HepG2 (cell line): Measurements from ENCODE around the gene ARHGEF10L. TPM values are rescaled to one million over a fixed set of nuclear protein-coding genes. Genes with fewer than 3 reads are reported as not detected.

Source experiments
- ATAC-seq: fragments of 200-7000 bp; cut with Tn5 transposase; 3 replicates; pipeline ENCODE4 v1.9.1; 2020; ENCODE audit warnings: mild to moderate bottlenecking, moderate library complexity
- BruUV-seq: library from RNA; stranded (reverse); fragments of 400-500 nt; replicated peaks from 2 replicates; lab custom pipeline; 2021; lab: Mats Ljungman, UMichigan
- CTCF ChIA-PET: fragments of 300-600 bp; formaldehyde crosslinking; extraction: SDS; loops from one replicate; lab custom pipeline; 2021; ENCODE audit warnings: low total read pairs, inconsistent platforms, low intra/inter-chr PET ratio; lab: Yijun Ruan, JAX
- POLR2A ChIA-PET: fragments of 350-600 bp; sonication (Branson Sonifier 250); formaldehyde crosslinking; loops from one replicate; lab custom pipeline; 2020; ENCODE audit warnings: antibody characterized with exemption, inconsistent platforms; lab: Yijun Ruan, JAX
- DNase-seq: peaks from one replicate; pipeline ENCODE4 v3.0.0-alpha.2; 2015; ENCODE audit warnings: low spot score
- FAIRE-seq: peaks from 3 replicates; lab custom pipeline; 2011; peaks lifted over from hg19 to GRCh38; lab: Jason Lieb, UNC
- H2AFZ ChIP-seq: one replicate; pipeline ENCODE4 v1.6.1; 2011; ENCODE audit warnings: low read length, inconsistent platforms
- H3K27ac ChIP-seq: fragments of 300-600 bp; 3 replicates; pipeline ENCODE4 v1.8.0; 2011; ENCODE audit warnings: mixed run types, mild to moderate bottlenecking, mixed read lengths, low read length, inconsistent platforms; ENCODE audit not compliant: insufficient read depth; ENCODE audit errors: extremely low read length
- H3K27me3 ChIP-seq, 2 experiments: fragments of 200-600 bp in 1 of 2; 2 replicates in 1 of 2; 3 replicates in 1 of 2; pipeline versions ENCODE4 v1.6.0 to v1.8.0; 2011; ENCODE audit warnings: low read length in 2 of 2, mild to moderate bottlenecking in 2 of 2, moderate library complexity in 2 of 2, inconsistent platforms in 1 of 2; ENCODE audit not compliant: insufficient read depth in 2 of 2, control insufficient read depth in 1 of 2
- H3K36me3 ChIP-seq, 2 experiments: fragments of 200-600 bp in 1 of 2; replicated peaks in 1 of 2; 2 replicates in 1 of 2; 3 replicates in 1 of 2; pipeline versions ENCODE4 v1.5.1 to v1.8.0; 2011; ENCODE audit warnings: low read length in 2 of 2, inconsistent platforms in 1 of 2; ENCODE audit not compliant: insufficient read depth in 2 of 2, control insufficient read depth in 1 of 2
- H3K4me1 ChIP-seq: 2 replicates; pipeline ENCODE4 v1.5.1; 2012; ENCODE audit warnings: low read length, inconsistent platforms; ENCODE audit not compliant: insufficient read depth
- H3K4me2 ChIP-seq: 2 replicates; pipeline ENCODE4 v1.6.0; 2011; ENCODE audit warnings: low read depth, low read length, inconsistent platforms
- H3K4me3 ChIP-seq, 3 experiments: fragments of 200-600 bp in 1 of 3; sonication (generic), shearing (Covaris generic) in 1 of 3; replicated peaks in 1 of 3; 2 replicates each; pipeline ENCODE4 v1.5.1; 2011 to 2016; ENCODE audit warnings: low read length in 3 of 3, inconsistent platforms in 2 of 3, low read depth in 2 of 3, mild to moderate bottlenecking in 2 of 3, control low read depth in 1 of 3, mixed read lengths in 1 of 3; ENCODE audit not compliant: insufficient read depth in 1 of 3
- H3K79me2 ChIP-seq: one replicate; pipeline ENCODE4 v1.6.1; 2011; ENCODE audit warnings: low read length, inconsistent platforms; ENCODE audit not compliant: insufficient read depth
- H3K9ac ChIP-seq: 2 replicates; pipeline ENCODE4 v1.6.0; 2011; ENCODE audit warnings: mild to moderate bottlenecking, low read depth, low read length, inconsistent platforms; ENCODE audit not compliant: insufficient read depth
- H3K9me3 ChIP-seq: 2 replicates; pipeline ENCODE4 v1.5.1; 2012; ENCODE audit warnings: mild to moderate bottlenecking, low read length
- H4K20me1 ChIP-seq: 2 replicates; pipeline ENCODE4 v1.6.0; 2011; ENCODE audit warnings: inconsistent platforms, mild to moderate bottlenecking, low read length, moderate library complexity; ENCODE audit not compliant: insufficient read depth
- AGO2 ChIP-seq: fragments of 200-400 bp; formaldehyde crosslinking; optimal IDR thresholded peaks from 2 replicates; pipeline ENCODE3; 2017; ENCODE audit warnings: mild to moderate bottlenecking, low read depth, low read length, moderate library complexity
- GMEB2 ChIP-seq: IDR thresholded peaks from 2 replicates; pipeline ENCODE4 v1.6.1; 2016; ENCODE audit warnings: missing biosample characterization, missing genetic modification reagents, low read depth
- POGK ChIP-seq: sonication (generic); formaldehyde crosslinking; conservative IDR thresholded peaks from 2 replicates; pipeline ENCODE4 v1.8.0; 2022; ENCODE audit warnings: mild to moderate bottlenecking, moderate library complexity, missing genetic modification reagents
- RCOR2 ChIP-seq: IDR thresholded peaks from 2 replicates; pipeline ENCODE4 v1.6.1; 2016; ENCODE audit warnings: missing biosample characterization, missing genetic modification reagents
- ZNF619 ChIP-seq: sonication (generic); formaldehyde crosslinking; IDR thresholded peaks from 2 replicates; pipeline ENCODE4 v1.4.0; 2020; ENCODE audit warnings: mild to moderate bottlenecking, missing genetic modification reagents
- ZNF800 ChIP-seq: sonication (generic); formaldehyde crosslinking; IDR thresholded peaks from 2 replicates; pipeline ENCODE4 v1.4.0; 2020; ENCODE audit warnings: missing genetic modification reagents
- WGBS: methylation state at CpG from one replicate; pipeline ENCODE4 v1.1.6; 2017; ENCODE audit warnings: low lambda C conversion rate; 5-methylcytosine and 5-hydroxymethylcytosine counted together
- in situ Hi-C: cut with HindIII; loops from 2 replicates; pipeline ENCODE4 v1.10.0; 2017; ENCODE audit warnings: low pct_unique_long_range_greater_than_20kb; ENCODE audit not compliant: extremely low pct_ligation_motif_present
- intact Hi-C: fragments of 100-400 bp; cut with micrococcal nuclease; formaldehyde crosslinking; loops from one replicate; pipeline ENCODE4 v1.10.0; 2022; ENCODE audit not compliant: unreplicated experiment
- polyA plus RNA-seq, 8 experiments: library from polyadenylated mRNA; depleted of rRNA in 3 of 8; stranded (reverse) in 7 of 8; unstranded in 1 of 8; fragments of >200 nt; fragmentation: Illumina TruSeq in 4 of 8; extraction: Trizol in 4 of 8; gene quantifications; 2 replicates each; pipeline versions ENCODE4 v1.2.1 to v1.2.3, GENCODE V29; 2011 to 2016; ENCODE audit warnings: low read depth in 4 of 8, missing spikeins in 1 of 8, mixed read lengths in 1 of 8; ENCODE audit not compliant: insufficient read depth in 1 of 8
- total RNA-seq, 5 experiments: library from RNA; depleted of rRNA; stranded (reverse); fragments of >200 nt; fragmentation: Illumina TruSeq; extraction: Trizol; gene quantifications; 2 replicates each; pipeline ENCODE4 v1.2.3, GENCODE V29; 2016; ENCODE audit warnings: low read depth in 1 of 5

ARHGEF10L gene
- total and polyA plus RNA-seq, 2 of the 13 experiments (the other 11 are each of a cell fraction or from before 2014, with no cell fraction given) = 46.5 to 78.3 TPM

- H3K9ac ChIP-seq = no peak overlapping the region
- ChIA-PET POLR2A (no interaction called here), CTCF (no interaction called here)
- H3K79me2 ChIP-seq = no peaks in the 10 kb centered on the region
- peaks cover 65 to 98% of the 10 kb centered on the region in 2 experiments for H3K36me3 ChIP-seq
- H2AFZ ChIP-seq = no peak overlapping the region
- H4K20me1 ChIP-seq = peaks cover 27% of the 10 kb centered on the region; the same call in 1 of the 2 replicates
- no TSS peak for BruUV-seq
- no peaks in the 10 kb centered on the region for H3K9me3 ChIP-seq
- no peaks in the 10 kb centered on the region for H3K4me1 ChIP-seq
- H3K27ac ChIP-seq = no peak overlapping the region
- TF ChIP-seq RCOR2 (CRISPR knock-in tag) (no peak), POGK (no peak), AGO2 (peak; percentile 67), ZNF619 (CRISPR knock-in tag) (no peak), ZNF800 (CRISPR knock-in tag) (no peak), GMEB2 (CRISPR knock-in tag) (no peak)
- FAIRE-seq = no peak
- H3K27me3 ChIP-seq = no peaks in the 10 kb centered on the region
- intact Hi-C loops (no loop called here), in situ Hi-C loops (no loop called here)
- WGBS = 89% methylated on average over 3 of the region's 15 CpGs
- no peak overlapping the region for H3K4me3 ChIP-seq
- DNase-seq = no peak
- no peak overlapping the region for H3K4me2 ChIP-seq
- ATAC-seq = no peak
Measured at GRCh38 chr1:17655922-17656321, 116.4 kb downstream of the ARHGEF10L start.
